Measurements from ENCODE around the gene ZBTB7C.

GRCh38 chr18:48290162-48290926 is 118.8 kb downstream of the ZBTB7C start:
- TF ChIP-seq CTCF (IDR thresholded peaks at IDR 0.05) (no peak), POLR2A (IDR thresholded peaks at IDR 0.05) (no peak), POLR2AphosphoS5 (IDR thresholded peaks at IDR 0.05) (no peak)
